NCI-H2171 treated with DMSO at 0.1 percent for 48 hours (cell line): Measurements from ENCODE around the gene PPP1CA.
A peak's percentile ranks its signal among the peaks of the same experiment; 100 is the strongest.

Source experiments
- DNase-seq: peaks from one replicate; lab custom pipeline; 2025; lab: John Stamatoyannopoulos, UW

PPP1CA gene

GRCh38 chr11:67382276-67383136, 19.2 kb downstream of the PPP1CA start:
- DNase-seq, result peak; percentile 60

GRCh38 chr11:67381244-67381972, 20.2 kb downstream of the PPP1CA start:
- DNase-seq, result no peak

GRCh38 chr11:67379061-67380058, 22.3 kb downstream of the PPP1CA start:
- DNase-seq, result no peak

GRCh38 chr11:67378544-67378943, 23.1 kb downstream of the PPP1CA start:
- DNase-seq, result no peak

- no peak for DNase-seq
Observed at GRCh38 chr11:67376873-67377808, 24.5 kb downstream of the PPP1CA start.

GRCh38 chr11:67376063-67376820, 25.4 kb downstream of the PPP1CA start:
- DNase-seq, result no peak

GRCh38 chr11:67375320-67376055, 26.2 kb downstream of the PPP1CA start:
- DNase-seq, result no peak

- no peak for DNase-seq
Observed at GRCh38 chr11:67374571-67375281, 26.9 kb downstream of the PPP1CA start.

- DNase-seq, result no peak
Observed at GRCh38 chr11:67373648-67374570, 27.7 kb downstream of the PPP1CA start.

- no peak for DNase-seq
Observed at GRCh38 chr11:67372993-67373647, 28.5 kb downstream of the PPP1CA start, which contains the start of gene CLCF1. CLCF1 (minus strand) TSS chr11:67373598; CDS start chr11:67373539, 59 bp downstream.

- DNase-seq, result no peak
Observed at GRCh38 chr11:67372321-67372992, 29.2 kb downstream of the PPP1CA start.

GRCh38 chr11:67371911-67372320, 29.7 kb downstream of the PPP1CA start:
- DNase-seq, result no peak

GRCh38 chr11:67371189-67371910, 30.3 kb downstream of the PPP1CA start:
- DNase-seq, result no peak

GRCh38 chr11:67370351-67371076, 31.1 kb downstream of the PPP1CA start:
- DNase-seq, result no peak

- DNase-seq, result no peak
Observed at GRCh38 chr11:67369801-67370284, 31.8 kb downstream of the PPP1CA start.
